IMR-90 (cell line): ENCODE measurements around the gene KCNQ5. TPM values are rescaled to one million over a fixed set of nuclear protein-coding genes. Genes with fewer than 3 reads are reported as not detected.

Experiments used
- ATAC-seq: fragments of 200-7000 bp; cut with Tn5 transposase; 2 replicates; pipeline ENCODE4 v1.9.1; 2020; ENCODE audit warnings: low read depth, mild to moderate bottlenecking, moderate library complexity
- BruUV-seq: library from RNA; stranded (reverse); fragments of 400-500 nt; replicated peaks from 2 replicates; lab custom pipeline; 2021; lab: Mats Ljungman, UMichigan
- CTCF ChIA-PET: fragments of 300-600 bp; formaldehyde crosslinking; extraction: SDS; loops from one replicate; lab custom pipeline; 2021; ENCODE audit warnings: antibody characterized with exemption; lab: Yijun Ruan, JAX
- POLR2A ChIA-PET: fragments of 300-600 bp; sonication (Branson Sonifier 250); formaldehyde crosslinking; loops from one replicate; lab custom pipeline; 2022; ENCODE audit warnings: antibody characterized with exemption; ENCODE audit not compliant: unreplicated experiment; lab: Charles Lee
- DNase-seq: peaks from one replicate; pipeline ENCODE4 v3.0.0; 2013
- H2AFZ ChIP-seq: replicated peaks from 2 replicates; pipeline ENCODE3; 2013; ENCODE audit warnings: low read length, mild to moderate bottlenecking; ENCODE audit not compliant: poor library complexity
- H2AK5ac ChIP-seq: 2 replicates; pipeline ENCODE4 v1.6.1; 2013; ENCODE audit warnings: low read depth, low read length, inconsistent platforms
- H2AK9ac ChIP-seq: replicated peaks from 2 replicates; pipeline ENCODE3; 2013; ENCODE audit warnings: mild to moderate bottlenecking, low read depth, low read length, moderate library complexity; ENCODE audit not compliant: poor library complexity
- H2BK120ac ChIP-seq: 2 replicates; pipeline ENCODE4 v1.6.1; 2013; ENCODE audit warnings: low read depth, low read length, inconsistent platforms
- H2BK15ac ChIP-seq: 3 replicates; pipeline ENCODE4 v1.6.1; 2013; ENCODE audit warnings: low read depth, low read length, inconsistent platforms
- H2BK20ac ChIP-seq: 2 replicates; pipeline ENCODE4 v1.6.1; 2013; ENCODE audit warnings: low read depth, mild to moderate bottlenecking, inconsistent platforms, low read length, moderate library complexity
- H2BK5ac ChIP-seq: 2 replicates; pipeline ENCODE4 v1.6.1; 2013; ENCODE audit warnings: mild to moderate bottlenecking, low read depth, low read length, inconsistent platforms; ENCODE audit not compliant: poor library complexity, severe bottlenecking
- H3K14ac ChIP-seq: replicated peaks from 2 replicates; pipeline ENCODE4 v1.6.1; 2013; ENCODE audit warnings: low read depth, low read length, inconsistent platforms
- H3K18ac ChIP-seq: 2 replicates; pipeline ENCODE4 v1.6.1; 2013; ENCODE audit warnings: low read depth, low read length, control low read depth
- H3K23ac ChIP-seq: 2 replicates; pipeline ENCODE4 v1.6.1; 2013; ENCODE audit warnings: low read depth, low read length, inconsistent platforms
- H3K27ac ChIP-seq: 2 replicates; pipeline ENCODE4 v1.5.1; 2013; ENCODE audit warnings: mild to moderate bottlenecking, control low read depth, low read length; ENCODE audit not compliant: insufficient read depth
- H3K27me3 ChIP-seq: 2 replicates; pipeline ENCODE4 v1.6.1; 2013; ENCODE audit warnings: low read length; ENCODE audit not compliant: control insufficient read depth, insufficient read depth
- H3K36me3 ChIP-seq: 2 replicates; pipeline ENCODE4 v1.6.1; 2013; ENCODE audit warnings: low read length, mixed read lengths; ENCODE audit not compliant: control insufficient read depth, insufficient read depth
- H3K4ac ChIP-seq: 2 replicates; pipeline ENCODE4 v1.6.1; 2013; ENCODE audit warnings: low read depth, low read length, inconsistent platforms
- H3K4me1 ChIP-seq: 2 replicates; pipeline ENCODE4 v1.6.1; 2013; ENCODE audit warnings: low read length, mixed read lengths; ENCODE audit not compliant: control insufficient read depth, insufficient read depth
- H3K4me2 ChIP-seq: 2 replicates; pipeline ENCODE4 v1.6.1; 2013; ENCODE audit warnings: low read depth, mild to moderate bottlenecking, control low read depth, low read length, moderate library complexity
- H3K4me3 ChIP-seq: 2 replicates; pipeline ENCODE4 v1.5.1; 2013; ENCODE audit warnings: low read depth, mild to moderate bottlenecking, control low read depth, low read length, moderate library complexity; ENCODE audit not compliant: insufficient read depth
- H3K56ac ChIP-seq: 2 replicates; pipeline ENCODE4 v1.6.1; 2013; ENCODE audit warnings: low read length, inconsistent platforms; ENCODE audit not compliant: insufficient read depth; ENCODE audit errors: extremely low read depth
- H3K79me1 ChIP-seq, 2 experiments: 2 replicates each; pipeline ENCODE4 v1.6.1; 2013; ENCODE audit warnings: low read length in 2 of 2, inconsistent platforms in 1 of 2, low read depth in 1 of 2
- H3K9ac ChIP-seq: 2 replicates; pipeline ENCODE4 v1.6.1; 2013; ENCODE audit warnings: low read depth, low read length, control low read depth
- H3K9me1 ChIP-seq: 2 replicates; pipeline ENCODE4 v1.6.1; 2013; ENCODE audit warnings: low read length, inconsistent platforms; ENCODE audit not compliant: insufficient read depth
- H3K9me3 ChIP-seq: 2 replicates; pipeline ENCODE4 v1.6.1; 2013; ENCODE audit warnings: low read length; ENCODE audit not compliant: control insufficient read depth, insufficient read depth
- H4K20me1 ChIP-seq: 2 replicates; pipeline ENCODE4 v1.6.1; 2013; ENCODE audit warnings: low read length, inconsistent platforms; ENCODE audit not compliant: insufficient read depth
- H4K5ac ChIP-seq: 2 replicates; pipeline ENCODE4 v1.6.1; 2013; ENCODE audit warnings: mild to moderate bottlenecking, low read depth, low read length, control low read depth
- H4K8ac ChIP-seq, 2 experiments: 2 replicates each; pipeline ENCODE4 v1.6.1; 2013; ENCODE audit warnings: low read depth in 2 of 2, low read length in 2 of 2, control low read depth in 1 of 2, inconsistent platforms in 1 of 2
- H4K91ac ChIP-seq: 2 replicates; pipeline ENCODE4 v1.6.1; 2013; ENCODE audit warnings: low read depth, low read length, inconsistent platforms; ENCODE audit not compliant: insufficient read depth
- BHLHE40 ChIP-seq: fragments of 150-350 bp; IDR thresholded peaks from 2 replicates; pipeline ENCODE4 v1.6.1; 2016; ENCODE audit warnings: mild to moderate bottlenecking, low read depth, low read length
- CHD1 ChIP-seq: IDR thresholded peaks from 2 replicates; pipeline ENCODE4 v1.6.1; 2012; ENCODE audit warnings: low read depth, low read length, improper control_type of control experiment
- CTCF ChIP-seq: conservative IDR thresholded peaks from 2 replicates; pipeline ENCODE4 v1.5.1; 2012; ENCODE audit warnings: mild to moderate bottlenecking, low read depth, low read length, improper control_type of control experiment
- ELK1 ChIP-seq: fragments of 150-350 bp; IDR thresholded peaks from 2 replicates; pipeline ENCODE4 v1.6.1; 2016; ENCODE audit warnings: low read depth, mild to moderate bottlenecking, low read length, moderate library complexity, borderline replicate concordance
- FOS ChIP-seq: fragments of 150-350 bp; IDR thresholded peaks from 2 replicates; pipeline ENCODE4 v1.6.1; 2016; ENCODE audit warnings: low read depth, low read length
- MXI1 ChIP-seq: IDR thresholded peaks from 2 replicates; pipeline ENCODE4 v1.6.1; 2012; ENCODE audit warnings: low read depth, mild to moderate bottlenecking, low read length, moderate library complexity, borderline replicate concordance
- NFE2L2 ChIP-seq: fragments of 150-350 bp; IDR thresholded peaks from 2 replicates; pipeline ENCODE4 v1.6.1; 2016; ENCODE audit warnings: low read depth, mild to moderate bottlenecking, low read length
- POLR2A ChIP-seq: IDR thresholded peaks from 2 replicates; pipeline ENCODE4 v1.6.1; 2012; ENCODE audit warnings: mild to moderate bottlenecking, low read depth, low read length
- RFX5 ChIP-seq: IDR thresholded peaks from 2 replicates; pipeline ENCODE4 v1.8.0; 2012; ENCODE audit warnings: low read depth, mild to moderate bottlenecking, low read length, moderate library complexity
- USF2 ChIP-seq: fragments of 150-350 bp; IDR thresholded peaks from 2 replicates; pipeline ENCODE4 v1.6.1; 2017; ENCODE audit warnings: mild to moderate bottlenecking, antibody characterized with exemption, low read length, low read depth
- WGBS, 2 experiments: methylation state at CpG; one replicate each; pipeline versions ENCODE4 v1.1.5 to v1.1.7; 2013; ENCODE audit warnings: missing lambda C conversion rate in 2 of 2; ENCODE audit not compliant: insufficient read length in 1 of 2; ENCODE audit errors: extremely low coverage in 2 of 2; 5-methylcytosine and 5-hydroxymethylcytosine counted together
- dilution Hi-C: fragments of 300-500 bp; cut with HindIII; formaldehyde crosslinking; loops from one replicate; pipeline ENCODE4 v1.14.3; 2018; ENCODE audit warnings: low sequenced_read_pairs; ENCODE audit not compliant: unreplicated experiment
- in situ Hi-C: fragments of 300-500 bp; cut with MboI; formaldehyde crosslinking; loops from 3 replicates; pipeline ENCODE4 v1.14.3; 2019; ENCODE audit warnings: low sequenced_read_pairs, inconsistent platforms, mixed read lengths
- intact Hi-C: fragments of 100-400 bp; cut with micrococcal nuclease; formaldehyde crosslinking; loops from 2 replicates; pipeline ENCODE4 v1.10.0; 2022
- polyA plus RNA-seq, 3 experiments: library from polyadenylated mRNA; depleted of rRNA; stranded (reverse); fragments of >200 nt; gene quantifications; 2 replicates each; pipeline ENCODE4 v1.2.3, GENCODE V29; 2012; ENCODE audit warnings: low replicate concordance in 1 of 3
- total RNA-seq: library from RNA; depleted of rRNA; stranded (reverse); fragments of >200 nt; gene quantifications from 2 replicates; pipeline ENCODE4 v1.2.3, GENCODE V29; 2012

Gene KCNQ5
- total and polyA plus RNA-seq, 2 of the 4 experiments (the other 2 are of a cell fraction): 0.75 to 1.3 TPM

- Histone ChIP-seq H2BK120ac (no peak overlapping the region), H3K56ac (no peak overlapping the region), H4K5ac (no peak overlapping the region), H3K4ac (no peak overlapping the region), H3K4me1 (no peaks in the 10 kb centered on the region), H3K27ac (no peak overlapping the region), H4K91ac (no peak overlapping the region), H3K9me1 (peaks cover 3% of the 10 kb centered on the region; the same call in 1 of the 2 replicates), H2AK5ac (no peak overlapping the region), H3K9me3 (no peaks in the 10 kb centered on the region), H2AK9ac (no peak overlapping the region), H4K8ac (no peak overlapping the region), H3K14ac (no peak overlapping the region), H3K36me3 (no peaks in the 10 kb centered on the region), H2AFZ (no peak overlapping the region), H2BK20ac (no peak overlapping the region), H3K79me1 (no peaks in the 10 kb centered on the region), H3K18ac (no peak overlapping the region), H3K9ac (no peak overlapping the region), H2BK5ac (no peak overlapping the region), H3K4me3 (no peak overlapping the region), H3K27me3 (no peaks in the 10 kb centered on the region), H3K23ac (no peak overlapping the region), H2BK15ac (no peak overlapping the region), H4K20me1 (no peaks in the 10 kb centered on the region), H3K4me2 (no peak overlapping the region)
- TF ChIP-seq NFE2L2 (no peak), BHLHE40 (no peak), USF2 (no peak), CTCF (no peak), RFX5 (no peak), POLR2A (no peak), ELK1 (no peak), FOS (no peak), MXI1 (no peak), CHD1 (no peak)
- CTCF ChIA-PET: interaction anchor here (0.7 kb wide), 1 partner anchor 171 kb away, joined by 3 read pairs; no protein-coding TSS in a partner anchor
- DNase-seq (peak; percentile 23), ATAC-seq (0 out of 2 replicates have a peak, but pooled peaks have one; percentile 14)
- in situ Hi-C loops: no loop called here
- POLR2A ChIA-PET: no interaction called here
- dilution Hi-C loops: no loop called here
- WGBS, 2 experiments: no CpG with 5 or more reads among the region's 1 CpG
- intact Hi-C loops: no loop called here
- no TSS peak for BruUV-seq
Observed at GRCh38 chr6:72922401-72922800, 300.5 kb downstream of the KCNQ5 start.
